OCI-LY3 (cell line): Measurements from ENCODE around the gene PRCD.

Experiments used
- H2AFZ ChIP-seq: fragments of 200-600, 300-600 bp; shearing (Covaris generic); 2 replicates; pipeline ENCODE4 v1.6.0; 2014; ENCODE audit warnings: antibody characterized with exemption, low read depth, low read length
- H3K27ac ChIP-seq: fragments of 200-600, 300-600 bp; sonication (generic); 2 replicates; pipeline ENCODE4 v1.5.1; 2014; ENCODE audit warnings: mild to moderate bottlenecking, low read length, moderate library complexity, mixed read lengths
- H3K27me3 ChIP-seq: fragments of 200-600, 300-600 bp; sonication (generic); 2 replicates; pipeline ENCODE4 v1.6.1; 2014; ENCODE audit warnings: low read depth, low read length, mixed read lengths
- H3K36me3 ChIP-seq: fragments of 200-600, 300-600 bp; sonication (generic); replicated peaks from 2 replicates; pipeline ENCODE3; 2014; ENCODE audit warnings: low read depth, low read length, mixed read lengths
- H3K4me1 ChIP-seq: fragments of 300-600, 200-600 bp; sonication (generic); 2 replicates; pipeline ENCODE4 v1.6.1; 2014; ENCODE audit warnings: low read length, mixed read lengths
- H3K4me2 ChIP-seq: fragments of 200-600, 300-600 bp; sonication (generic); 2 replicates; pipeline ENCODE4 v1.6.1; 2014; ENCODE audit warnings: low read length, mixed read lengths
- H3K4me3 ChIP-seq: fragments of 300-600, 200-600 bp; sonication (generic); 2 replicates; pipeline ENCODE4 v1.5.1; 2014; ENCODE audit warnings: antibody characterized with exemption, mild to moderate bottlenecking, low read length, moderate library complexity
- H3K79me2 ChIP-seq: fragments of 300-600, 200-600 bp; shearing (Covaris generic); 2 replicates; pipeline ENCODE4 v1.6.1; 2014; ENCODE audit warnings: mild to moderate bottlenecking, low read length, mixed read lengths
- H3K9ac ChIP-seq: fragments of 300-600, 200-600 bp; shearing (Covaris generic); 2 replicates; pipeline ENCODE4 v1.6.0; 2014; ENCODE audit warnings: mild to moderate bottlenecking, low read length, moderate library complexity
- H3K9me3 ChIP-seq: fragments of 200-600, 300-600 bp; shearing (Covaris generic); 2 replicates; pipeline ENCODE4 v1.6.1; 2014; ENCODE audit warnings: low read length, mixed read lengths; ENCODE audit not compliant: insufficient read depth
- H4K20me1 ChIP-seq: fragments of 200-600, 300-600 bp; sonication (generic); 2 replicates; pipeline ENCODE4 v1.6.1; 2016; ENCODE audit warnings: low read length, mixed read lengths; ENCODE audit not compliant: insufficient read depth
- CTCF ChIP-seq: fragments of 200-600, 300-600 bp; sonication (generic); IDR thresholded peaks from 2 replicates; pipeline ENCODE4 v1.5.1; 2014; ENCODE audit warnings: antibody characterized with exemption, low read length, low read depth
- EZH2phosphoT487 ChIP-seq: fragments of 200-600 bp; shearing (Covaris generic); IDR thresholded peaks from 2 replicates; pipeline ENCODE4 v1.6.1; 2018; ENCODE audit warnings: antibody characterized with exemption, mixed run types, low read depth

Gene PRCD

GRCh38 chr17:76545918-76546555, 6.2 kb downstream of the PRCD start:
- no peaks in the 10 kb centered on the region for H4K20me1 ChIP-seq
- H3K27me3 ChIP-seq: no peaks in the 10 kb centered on the region
- no peaks in the 10 kb centered on the region for H3K36me3 ChIP-seq
- no peak overlapping the region for H3K9ac ChIP-seq
- H3K4me2 ChIP-seq: no peak overlapping the region
- no peak overlapping the region for H2AFZ ChIP-seq
- TF ChIP-seq EZH2phosphoT487: no peak
- TF ChIP-seq CTCF: no peak
- H3K27ac ChIP-seq: no peak overlapping the region
- H3K79me2 ChIP-seq: no peaks in the 10 kb centered on the region
- no peaks in the 10 kb centered on the region for H3K4me1 ChIP-seq
- H3K4me3 ChIP-seq: no peak overlapping the region
- H3K9me3 ChIP-seq: no peaks in the 10 kb centered on the region

- H3K27me3 ChIP-seq: no peaks in the 10 kb centered on the region
- no peaks in the 10 kb centered on the region for H3K79me2 ChIP-seq
- no peak overlapping the region for H3K27ac ChIP-seq
These were observed 6.8 kb downstream of the PRCD start for GRCh38 chr17:76546556-76547182.

GRCh38 chr17:76547183-76547641, 7.4 kb downstream of the PRCD start:
- Histone ChIP-seq H3K4me3 (no peak overlapping the region), H3K27ac (no peak overlapping the region), H4K20me1 (no peaks in the 10 kb centered on the region), H3K4me2 (no peak overlapping the region), H3K9ac (no peak overlapping the region), H3K79me2 (no peaks in the 10 kb centered on the region), H3K9me3 (no peaks in the 10 kb centered on the region), H3K27me3 (no peaks in the 10 kb centered on the region), H3K4me1 (no peaks in the 10 kb centered on the region), H3K36me3 (no peaks in the 10 kb centered on the region), H2AFZ (no peak overlapping the region)
- TF ChIP-seq CTCF: peak; percentile 79
- TF ChIP-seq EZH2phosphoT487: no peak

More at GRCh38 chr17:76546556-76547182, 6.8 kb downstream of the PRCD start:
- H3K4me1 ChIP-seq: no peaks in the 10 kb centered on the region
- no peak overlapping the region for H3K4me2 ChIP-seq
- no peaks in the 10 kb centered on the region for H3K36me3 ChIP-seq
- no peak for TF ChIP-seq EZH2phosphoT487
- TF ChIP-seq CTCF: no peak
- no peaks in the 10 kb centered on the region for H4K20me1 ChIP-seq
- no peak overlapping the region for H2AFZ ChIP-seq
- no peak overlapping the region for H3K9ac ChIP-seq
- H3K9me3 ChIP-seq: no peaks in the 10 kb centered on the region
- H3K4me3 ChIP-seq: no peak overlapping the region

- Histone ChIP-seq H3K36me3 (no peaks in the 10 kb centered on the region), H3K4me3 (no peak overlapping the region), H4K20me1 (no peaks in the 10 kb centered on the region), H3K9ac (no peak overlapping the region), H3K79me2 (no peaks in the 10 kb centered on the region), H3K4me1 (no peaks in the 10 kb centered on the region), H2AFZ (no peak overlapping the region), H3K27me3 (no peaks in the 10 kb centered on the region), H3K4me2 (no peak overlapping the region), H3K9me3 (no peaks in the 10 kb centered on the region), H3K27ac (no peak overlapping the region)
- no peak for TF ChIP-seq CTCF
- TF ChIP-seq EZH2phosphoT487: no peak
These were observed 7.9 kb downstream of the PRCD start for GRCh38 chr17:76547642-76548202.
